Liver (tissue), 9 donors: Measurements from ENCODE around the gene NKIRAS1. TPM values are rescaled to one million over a fixed set of nuclear protein-coding genes. Genes with fewer than 3 reads are reported as not detected.

Source experiments
- DNase-seq: peaks from one replicate; pipeline ENCODE4 v3.0.0-alpha.2; 2017; ENCODE audit warnings: low spot score
- H3K27ac ChIP-seq, 2 donors: one replicate each; pipeline ENCODE4 v1.7.0; 2013; ENCODE audit warnings: inconsistent platforms in 2 of 2, low read length in 2 of 2, control low read depth in 1 of 2, low read depth in 1 of 2, mild to moderate bottlenecking in 1 of 2
- H3K27me3 ChIP-seq, 4 donors: one replicate each; pipeline versions ENCODE4 v1.6.1 to v1.7.0; 2013; ENCODE audit warnings: low read length in 3 of 4, inconsistent platforms in 1 of 4, mild to moderate bottlenecking in 1 of 4, moderate library complexity in 1 of 4; ENCODE audit not compliant: control insufficient read depth in 4 of 4, insufficient read depth in 4 of 4
- H3K36me3 ChIP-seq, 4 donors: one replicate each; pipeline versions ENCODE4 v1.6.1 to v1.7.0; 2013; ENCODE audit warnings: low read length in 3 of 4, mild to moderate bottlenecking in 3 of 4, low read depth in 1 of 4, moderate library complexity in 1 of 4; ENCODE audit not compliant: control insufficient read depth in 4 of 4, insufficient read depth in 3 of 4
- H3K4me1 ChIP-seq, 4 donors: one replicate each; pipeline versions ENCODE4 v1.6.1 to v1.7.0; 2013; ENCODE audit warnings: low read length in 3 of 4, mild to moderate bottlenecking in 3 of 4, moderate library complexity in 1 of 4; ENCODE audit not compliant: control insufficient read depth in 4 of 4, insufficient read depth in 4 of 4
- H3K4me3 ChIP-seq, 3 donors: one replicate each; pipeline versions ENCODE4 v1.6.1 to v1.7.0; 2013; ENCODE audit warnings: low read length in 3 of 3, control low read depth in 1 of 3, low read depth in 1 of 3, mild to moderate bottlenecking in 1 of 3
- H3K9ac ChIP-seq, 2 donors: one replicate each; pipeline ENCODE4 v1.7.0; 2013; ENCODE audit warnings: low read length in 2 of 2, mild to moderate bottlenecking in 2 of 2, moderate library complexity in 2 of 2, control low read depth in 1 of 2, low read depth in 1 of 2
- H3K9me3 ChIP-seq, 4 donors: one replicate each; pipeline versions ENCODE4 v1.6.1 to v1.7.0; 2013; ENCODE audit warnings: low read length in 3 of 4; ENCODE audit not compliant: control insufficient read depth in 4 of 4
- EGR1 ChIP-seq, 2 donors: IDR thresholded peaks; 2 replicates each; pipeline ENCODE4 v1.6.1; 2016 to 2018; ENCODE audit warnings: antibody characterized with exemption in 2 of 2, low read depth in 2 of 2
- FOXA1 ChIP-seq: IDR thresholded peaks from 2 replicates; pipeline ENCODE4 v1.6.1; 2016; ENCODE audit warnings: antibody characterized with exemption
- FOXA2 ChIP-seq: IDR thresholded peaks from 2 replicates; pipeline ENCODE4 v1.6.1; 2016; ENCODE audit warnings: antibody characterized with exemption
- GABPA ChIP-seq, 2 donors: IDR thresholded peaks in 1 of 2; conservative IDR thresholded peaks in 1 of 2; 2 replicates each; pipeline ENCODE4 v1.6.1; 2016; ENCODE audit warnings: antibody characterized with exemption in 2 of 2, mild to moderate bottlenecking in 1 of 2, moderate library complexity in 1 of 2
- HNF4A ChIP-seq, 2 donors: conservative IDR thresholded peaks; 2 replicates each; pipeline ENCODE4 v1.6.1; 2016; ENCODE audit warnings: antibody characterized with exemption in 2 of 2, mild to moderate bottlenecking in 2 of 2
- HNF4G ChIP-seq: IDR thresholded peaks from 2 replicates; pipeline ENCODE4 v1.6.1; 2016; ENCODE audit warnings: antibody characterized with exemption
- JUND ChIP-seq, 2 donors: IDR thresholded peaks; 2 replicates each; pipeline ENCODE4 v1.6.1; 2016; ENCODE audit warnings: antibody characterized with exemption in 2 of 2
- MAX ChIP-seq: IDR thresholded peaks from 2 replicates; pipeline ENCODE4 v1.6.1; 2016; ENCODE audit warnings: antibody characterized with exemption
- NR2F2 ChIP-seq: IDR thresholded peaks from 2 replicates; pipeline ENCODE4 v1.6.1; 2016; ENCODE audit warnings: antibody characterized with exemption
- RAD21 ChIP-seq, 2 donors: IDR thresholded peaks; 2 replicates each; pipeline ENCODE4 v1.6.1; 2016; ENCODE audit warnings: antibody characterized with exemption in 2 of 2, mild to moderate bottlenecking in 2 of 2
- RXRA ChIP-seq, 2 donors: IDR thresholded peaks; 2 replicates each; pipeline ENCODE4 v1.6.1; 2017 to 2018; ENCODE audit warnings: antibody characterized with exemption in 2 of 2, mild to moderate bottlenecking in 1 of 2
- SP1 ChIP-seq: IDR thresholded peaks from 2 replicates; pipeline ENCODE4 v1.6.1; 2018; ENCODE audit warnings: antibody characterized with exemption, mild to moderate bottlenecking
- TAF1 ChIP-seq: conservative IDR thresholded peaks from 2 replicates; pipeline ENCODE4 v1.6.1; 2016; ENCODE audit warnings: antibody characterized with exemption, mild to moderate bottlenecking
- YY1 ChIP-seq: IDR thresholded peaks from 2 replicates; pipeline ENCODE4 v1.6.1; 2016; ENCODE audit warnings: antibody characterized with exemption, mild to moderate bottlenecking
- ZBTB33 ChIP-seq: IDR thresholded peaks from 2 replicates; pipeline ENCODE4 v1.6.1; 2016; ENCODE audit warnings: antibody characterized with exemption
- WGBS: extraction: QIAGEN DNeasy Blood & Tissue Kit; methylation state at CpG from one replicate; pipeline ENCODE4 v1.1.7; 2013; 5-methylcytosine and 5-hydroxymethylcytosine counted together
- polyA plus RNA-seq, 2 donors: library from polyadenylated mRNA; stranded (reverse) in 1 of 2; unstranded in 1 of 2; fragments of 200-250 nt in 1 of 2; fragments of >200 nt in 1 of 2; fragmentation: Nextera tagmentation in 1 of 2; extraction: Ambion mirVana in 1 of 2; gene quantifications; one replicate each; pipeline versions ENCODE4 v1.2.1 to v1.2.3, GENCODE V29; 2013 to 2015
- total RNA-seq, 2 donors: library from RNA; depleted of rRNA; stranded (reverse); fragments of >200 nt; gene quantifications; one replicate each; pipeline ENCODE4 v1.2.3, GENCODE V29; 2014
- TF ChIP-seq, protein P1 (sequence below): IDR thresholded peaks from 2 replicates; pipeline ENCODE4 v1.6.1; 2016; ENCODE audit warnings: antibody characterized with exemption
- TF ChIP-seq, protein P2 (sequence below): fragments of 150-350 bp; IDR thresholded peaks from 2 replicates; pipeline ENCODE4 v1.5.1; 2017; ENCODE audit warnings: improper control_type of control experiment, low read depth, low read length; ENCODE audit not compliant: missing input control
- TF ChIP-seq, protein P3 (sequence below): IDR thresholded peaks from 2 replicates; pipeline ENCODE4 v1.6.1; 2016; ENCODE audit warnings: antibody characterized with exemption, mild to moderate bottlenecking
- donor health status: healthy.
- donor health status: healthy.
- donor health status: healthy.
- donor health status: healthy.
- donor health status: healthy.

The NKIRAS1 gene
- total and polyA plus RNA-seq, 4 donors, result 4.6 to 12.6 (median 8.4) TPM

DNA sequence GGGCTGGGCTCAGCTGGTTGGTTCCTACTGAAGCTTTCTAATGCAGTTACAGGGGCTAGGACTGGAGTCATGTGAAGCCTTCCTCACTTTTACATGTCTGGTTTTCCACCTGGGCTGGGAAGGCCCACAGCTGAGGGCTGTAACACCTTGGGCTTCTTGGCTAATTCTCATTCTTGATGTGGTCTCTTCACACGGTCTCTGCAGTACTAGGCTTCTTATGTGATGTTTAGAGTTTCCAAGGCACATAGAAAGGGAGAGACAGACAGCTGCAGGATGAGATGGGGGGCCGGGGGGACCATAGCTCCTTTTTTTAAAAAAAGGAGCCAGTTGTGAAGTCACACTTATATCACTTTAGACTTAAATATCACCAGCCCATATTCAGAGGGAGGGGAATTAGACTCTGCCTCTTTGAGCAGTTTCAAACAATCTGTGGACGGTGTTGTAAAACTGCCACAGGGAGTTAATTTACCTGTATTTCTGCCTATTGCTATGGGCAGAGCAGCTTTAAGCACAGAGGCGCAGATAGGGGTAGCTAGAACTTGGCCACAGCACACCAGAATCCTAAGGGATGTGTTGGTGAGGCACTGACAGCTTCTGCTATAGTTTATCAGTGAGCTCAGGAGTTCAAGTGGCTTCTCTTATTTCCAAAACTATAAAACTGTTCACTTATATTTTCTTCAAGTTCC lies 46.7 kb downstream of the NKIRAS1 start:
- no peak for TF ChIP-seq ZBTB33
- no peak for TF ChIP-seq HNF4A (conservative IDR thresholded peaks at IDR 0.05)
- no peak for TF ChIP-seq JUND (IDR thresholded peaks at IDR 0.05)
- TF ChIP-seq, protein P1, sequence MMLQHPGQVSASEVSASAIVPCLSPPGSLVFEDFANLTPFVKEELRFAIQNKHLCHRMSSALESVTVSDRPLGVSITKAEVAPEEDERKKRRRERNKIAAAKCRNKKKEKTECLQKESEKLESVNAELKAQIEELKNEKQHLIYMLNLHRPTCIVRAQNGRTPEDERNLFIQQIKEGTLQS, result no peak
- no peak for TF ChIP-seq EGR1 (IDR thresholded peaks at IDR 0.05; ENCODE audit: low read depth in 2 of 2)
- TF ChIP-seq, protein P2, sequence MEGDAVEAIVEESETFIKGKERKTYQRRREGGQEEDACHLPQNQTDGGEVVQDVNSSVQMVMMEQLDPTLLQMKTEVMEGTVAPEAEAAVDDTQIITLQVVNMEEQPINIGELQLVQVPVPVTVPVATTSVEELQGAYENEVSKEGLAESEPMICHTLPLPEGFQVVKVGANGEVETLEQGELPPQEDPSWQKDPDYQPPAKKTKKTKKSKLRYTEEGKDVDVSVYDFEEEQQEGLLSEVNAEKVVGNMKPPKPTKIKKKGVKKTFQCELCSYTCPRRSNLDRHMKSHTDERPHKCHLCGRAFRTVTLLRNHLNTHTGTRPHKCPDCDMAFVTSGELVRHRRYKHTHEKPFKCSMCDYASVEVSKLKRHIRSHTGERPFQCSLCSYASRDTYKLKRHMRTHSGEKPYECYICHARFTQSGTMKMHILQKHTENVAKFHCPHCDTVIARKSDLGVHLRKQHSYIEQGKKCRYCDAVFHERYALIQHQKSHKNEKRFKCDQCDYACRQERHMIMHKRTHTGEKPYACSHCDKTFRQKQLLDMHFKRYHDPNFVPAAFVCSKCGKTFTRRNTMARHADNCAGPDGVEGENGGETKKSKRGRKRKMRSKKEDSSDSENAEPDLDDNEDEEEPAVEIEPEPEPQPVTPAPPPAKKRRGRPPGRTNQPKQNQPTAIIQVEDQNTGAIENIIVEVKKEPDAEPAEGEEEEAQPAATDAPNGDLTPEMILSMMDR, result no peak
- TF ChIP-seq FOXA2, result no peak
- no peak for TF ChIP-seq RXRA (IDR thresholded peaks at IDR 0.05)
- no peak for TF ChIP-seq MAX
- TF ChIP-seq SP1, result no peak
- TF ChIP-seq, protein P3, sequence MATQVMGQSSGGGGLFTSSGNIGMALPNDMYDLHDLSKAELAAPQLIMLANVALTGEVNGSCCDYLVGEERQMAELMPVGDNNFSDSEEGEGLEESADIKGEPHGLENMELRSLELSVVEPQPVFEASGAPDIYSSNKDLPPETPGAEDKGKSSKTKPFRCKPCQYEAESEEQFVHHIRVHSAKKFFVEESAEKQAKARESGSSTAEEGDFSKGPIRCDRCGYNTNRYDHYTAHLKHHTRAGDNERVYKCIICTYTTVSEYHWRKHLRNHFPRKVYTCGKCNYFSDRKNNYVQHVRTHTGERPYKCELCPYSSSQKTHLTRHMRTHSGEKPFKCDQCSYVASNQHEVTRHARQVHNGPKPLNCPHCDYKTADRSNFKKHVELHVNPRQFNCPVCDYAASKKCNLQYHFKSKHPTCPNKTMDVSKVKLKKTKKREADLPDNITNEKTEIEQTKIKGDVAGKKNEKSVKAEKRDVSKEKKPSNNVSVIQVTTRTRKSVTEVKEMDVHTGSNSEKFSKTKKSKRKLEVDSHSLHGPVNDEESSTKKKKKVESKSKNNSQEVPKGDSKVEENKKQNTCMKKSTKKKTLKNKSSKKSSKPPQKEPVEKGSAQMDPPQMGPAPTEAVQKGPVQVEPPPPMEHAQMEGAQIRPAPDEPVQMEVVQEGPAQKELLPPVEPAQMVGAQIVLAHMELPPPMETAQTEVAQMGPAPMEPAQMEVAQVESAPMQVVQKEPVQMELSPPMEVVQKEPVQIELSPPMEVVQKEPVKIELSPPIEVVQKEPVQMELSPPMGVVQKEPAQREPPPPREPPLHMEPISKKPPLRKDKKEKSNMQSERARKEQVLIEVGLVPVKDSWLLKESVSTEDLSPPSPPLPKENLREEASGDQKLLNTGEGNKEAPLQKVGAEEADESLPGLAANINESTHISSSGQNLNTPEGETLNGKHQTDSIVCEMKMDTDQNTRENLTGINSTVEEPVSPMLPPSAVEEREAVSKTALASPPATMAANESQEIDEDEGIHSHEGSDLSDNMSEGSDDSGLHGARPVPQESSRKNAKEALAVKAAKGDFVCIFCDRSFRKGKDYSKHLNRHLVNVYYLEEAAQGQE, result no peak
- TF ChIP-seq FOXA1, result no peak
- no peak for TF ChIP-seq YY1
- TF ChIP-seq GABPA (IDR thresholded peaks at IDR 0.05 in 1 of 2, conservative IDR thresholded peaks at IDR 0.05 in 1 of 2), result no peak
- no peak for TF ChIP-seq NR2F2
- no peak for TF ChIP-seq TAF1
- TF ChIP-seq RAD21 (IDR thresholded peaks at IDR 0.05), result no peak
- TF ChIP-seq HNF4G, result no peak
- DNase-seq, result no peak
- H3K27me3 ChIP-seq, result no peaks in the 10 kb centered on the region
- no peak overlapping the region for H3K9ac ChIP-seq
- H3K4me3 ChIP-seq, result no peak overlapping the region
- WGBS, result 89% methylated on average over 4 of the region's 4 CpGs
- H3K4me1 ChIP-seq, result peaks cover 0 to 22% (median 9%) of the 10 kb centered on the region in 4 donors
- H3K36me3 ChIP-seq, result no peaks in the 10 kb centered on the region
- no peak overlapping the region for H3K27ac ChIP-seq
- H3K9me3 ChIP-seq, result no peaks in the 10 kb centered on the region
